Progenitor cell of endocrine pancreas (in vitro differentiated cells): ENCODE results near the gene TPCN2. TPM values are rescaled to one million over a fixed set of nuclear protein-coding genes. Genes with fewer than 3 reads are reported as not detected.

Source experiments
- DNase-seq: peaks from one replicate; pipeline ENCODE4 v3.0.0; 2021; ENCODE audit warnings: low spot score; ENCODE audit not compliant: unreplicated experiment
- H3K27ac Mint-ChIP-seq: 2 replicates; pipeline ENCODE4 v1.8.0; 2021; ENCODE audit warnings: mild to moderate bottlenecking, moderate library complexity, mixed read lengths
- H3K27me3 Mint-ChIP-seq: 2 replicates; pipeline ENCODE4 v1.8.0; 2021; ENCODE audit warnings: mixed read lengths
- H3K36me3 Mint-ChIP-seq: 2 replicates; pipeline ENCODE4 v1.8.0; 2022; ENCODE audit warnings: mixed read lengths; ENCODE audit not compliant: insufficient read depth
- H3K4me1 Mint-ChIP-seq: 2 replicates; pipeline ENCODE4 v1.8.0; 2021; ENCODE audit warnings: low read depth, mixed read lengths
- H3K4me3 Mint-ChIP-seq: 2 replicates; pipeline ENCODE4 v1.8.0; 2021; ENCODE audit warnings: low read depth, mild to moderate bottlenecking, moderate library complexity, mixed read lengths
- H3K9me3 Mint-ChIP-seq: 2 replicates; pipeline ENCODE4 v1.8.0; 2021; ENCODE audit warnings: low read depth, mixed read lengths
- CTCF ChIP-seq: fragments of 200-600 bp; sonication (generic); IDR thresholded peaks from one replicate; pipeline ENCODE4 v1.5.0; 2021; ENCODE audit warnings: antibody characterized with exemption, mild to moderate bottlenecking; ENCODE audit not compliant: unreplicated experiment
- total RNA-seq: library from RNA; stranded (reverse); gene quantifications from 2 replicates; pipeline ENCODE4 v1.2.1, GENCODE V29; 2021

Gene TPCN2
- total RNA-seq, 1 donor from 2014 or later = 19.7 TPM

DNA sequence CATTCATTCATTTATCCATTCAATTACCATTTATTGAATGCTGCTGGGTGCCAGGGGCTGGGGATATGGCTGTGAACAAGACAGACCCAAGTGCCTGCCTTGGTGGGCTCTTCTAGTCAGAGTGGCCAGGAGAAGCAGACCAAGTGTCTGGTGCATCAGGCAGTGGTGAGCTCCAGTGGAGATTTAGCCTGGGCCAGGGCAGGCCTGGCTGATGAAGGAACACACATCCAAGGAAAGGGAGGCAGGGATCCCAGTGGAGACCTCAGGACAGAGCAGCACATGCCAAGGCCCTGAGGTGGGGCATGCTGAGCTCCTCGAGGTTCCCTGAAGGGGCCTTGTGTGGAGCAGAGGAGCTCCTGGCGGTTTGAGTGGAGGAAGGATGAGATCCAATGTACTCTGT lies 60.4 kb downstream of the TPCN2 start:
- no peak for TF ChIP-seq CTCF
- peaks cover 12% of the 10 kb centered on the region for H3K27me3 Mint-ChIP-seq
- H3K36me3 Mint-ChIP-seq = peaks cover 2% of the 10 kb centered on the region
- no peak overlapping the region for H3K4me3 Mint-ChIP-seq
- H3K27ac Mint-ChIP-seq = no peak overlapping the region
- H3K9me3 Mint-ChIP-seq = peaks cover 8% of the 10 kb centered on the region
- DNase-seq = no peak
- peaks cover 7% of the 10 kb centered on the region for H3K4me1 Mint-ChIP-seq

DNA sequence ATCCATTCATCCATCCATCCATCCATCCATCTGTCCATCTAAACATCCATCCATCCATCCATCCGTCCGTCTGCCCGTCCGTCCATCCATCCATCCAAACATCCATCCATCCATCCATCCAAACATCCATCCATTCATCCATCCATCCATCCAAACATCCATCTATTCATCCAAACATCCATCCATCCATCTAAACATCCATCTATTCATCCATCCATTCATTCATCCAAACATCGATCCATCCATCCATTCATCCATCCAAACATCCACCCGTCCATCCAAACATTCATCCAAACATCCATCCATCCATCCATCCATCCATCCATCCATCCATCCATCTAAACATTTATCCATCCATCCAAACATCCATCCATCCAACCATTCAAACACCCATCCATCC lies 61.7 kb downstream of the TPCN2 start:
- Mint-ChIP-seq H3K9me3 (peaks cover 8% of the 10 kb centered on the region), H3K36me3 (peaks cover 2% of the 10 kb centered on the region), H3K27me3 (peaks cover 12% of the 10 kb centered on the region), H3K4me3 (no peak overlapping the region), H3K4me1 (peaks cover 16% of the 10 kb centered on the region), H3K27ac (no peak overlapping the region)
- no peak for TF ChIP-seq CTCF
- DNase-seq = no peak

DNA sequence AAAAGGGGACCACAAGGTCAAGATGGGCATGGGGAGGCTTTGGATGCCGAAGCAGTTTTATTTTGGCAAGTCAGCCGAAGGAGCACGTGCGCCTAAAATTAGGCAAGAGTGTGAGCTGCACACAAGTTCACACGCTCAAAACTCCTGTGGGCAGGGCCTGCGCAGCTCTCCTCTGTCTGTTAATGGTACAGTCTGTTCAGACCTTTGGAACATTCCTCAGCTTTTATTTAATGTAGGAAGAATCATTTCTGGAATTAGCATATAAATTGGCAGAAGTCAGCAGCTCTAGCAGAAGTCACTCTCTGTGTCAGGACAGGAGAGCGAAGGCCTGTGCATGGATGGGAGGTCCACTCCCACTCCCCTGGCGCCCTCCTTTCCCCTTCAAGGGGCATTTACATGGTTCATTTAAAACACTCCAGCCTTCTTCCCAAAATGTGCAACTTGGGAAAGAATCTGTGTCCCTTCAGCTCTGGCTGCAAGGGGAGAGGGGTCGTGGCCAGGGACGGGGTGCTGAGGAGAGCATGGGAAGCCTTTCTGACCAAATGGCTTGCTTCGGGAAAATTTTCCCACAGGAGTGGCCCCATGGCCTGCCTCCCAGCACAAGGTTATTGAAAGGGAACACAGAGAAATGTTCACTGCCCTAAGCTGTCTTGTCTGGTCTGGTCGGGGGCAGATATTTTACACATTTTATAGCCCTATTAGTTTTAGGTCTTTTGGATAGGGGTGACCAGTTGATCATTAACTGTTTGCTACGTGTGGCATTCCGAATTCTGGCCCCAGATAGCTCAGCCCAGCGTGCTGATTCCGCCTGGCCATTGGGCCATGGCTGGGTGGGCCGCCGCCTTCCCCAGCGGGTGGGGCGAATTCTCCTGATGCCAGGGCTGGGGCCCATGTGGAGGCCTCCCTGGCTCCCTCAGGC lies 63.2 kb downstream of the TPCN2 start:
- H3K9me3 Mint-ChIP-seq = peaks cover 8% of the 10 kb centered on the region
- H3K4me1 Mint-ChIP-seq = peaks cover 13% of the 10 kb centered on the region
- peaks cover 12% of the 10 kb centered on the region for H3K27me3 Mint-ChIP-seq
- peaks cover 2% of the 10 kb centered on the region for H3K36me3 Mint-ChIP-seq
- no peak for TF ChIP-seq CTCF
- H3K27ac Mint-ChIP-seq = no peak overlapping the region
- DNase-seq = no peak
- no peak overlapping the region for H3K4me3 Mint-ChIP-seq

DNA sequence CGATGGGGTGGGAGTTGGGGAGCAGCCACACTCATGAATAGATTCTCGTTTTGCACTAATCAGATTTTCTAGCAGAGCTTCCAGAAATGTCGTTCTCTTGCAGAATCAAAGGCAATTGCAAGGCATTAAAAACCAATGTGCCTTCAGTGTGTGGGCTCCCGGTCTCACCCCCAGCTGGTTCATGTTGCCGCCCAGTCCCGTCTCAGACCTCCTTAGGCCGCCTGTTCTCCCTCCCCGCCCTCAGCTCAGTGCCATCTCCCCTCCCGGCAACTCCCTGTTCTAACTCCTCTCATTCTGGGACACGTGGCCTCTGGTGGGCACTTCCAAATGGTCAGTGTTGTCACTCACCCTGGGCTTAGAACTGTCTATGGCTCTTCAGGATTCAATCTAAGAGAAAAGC lies 64.5 kb downstream of the TPCN2 start:
- peaks cover 19% of the 10 kb centered on the region for H3K27me3 Mint-ChIP-seq
- no peak overlapping the region for H3K27ac Mint-ChIP-seq
- peaks cover 8% of the 10 kb centered on the region for H3K9me3 Mint-ChIP-seq
- H3K4me3 Mint-ChIP-seq = no peak overlapping the region
- H3K4me1 Mint-ChIP-seq = peaks cover 13% of the 10 kb centered on the region
- no peak for DNase-seq
- peaks cover 2% of the 10 kb centered on the region for H3K36me3 Mint-ChIP-seq
- TF ChIP-seq CTCF = no peak

DNA sequence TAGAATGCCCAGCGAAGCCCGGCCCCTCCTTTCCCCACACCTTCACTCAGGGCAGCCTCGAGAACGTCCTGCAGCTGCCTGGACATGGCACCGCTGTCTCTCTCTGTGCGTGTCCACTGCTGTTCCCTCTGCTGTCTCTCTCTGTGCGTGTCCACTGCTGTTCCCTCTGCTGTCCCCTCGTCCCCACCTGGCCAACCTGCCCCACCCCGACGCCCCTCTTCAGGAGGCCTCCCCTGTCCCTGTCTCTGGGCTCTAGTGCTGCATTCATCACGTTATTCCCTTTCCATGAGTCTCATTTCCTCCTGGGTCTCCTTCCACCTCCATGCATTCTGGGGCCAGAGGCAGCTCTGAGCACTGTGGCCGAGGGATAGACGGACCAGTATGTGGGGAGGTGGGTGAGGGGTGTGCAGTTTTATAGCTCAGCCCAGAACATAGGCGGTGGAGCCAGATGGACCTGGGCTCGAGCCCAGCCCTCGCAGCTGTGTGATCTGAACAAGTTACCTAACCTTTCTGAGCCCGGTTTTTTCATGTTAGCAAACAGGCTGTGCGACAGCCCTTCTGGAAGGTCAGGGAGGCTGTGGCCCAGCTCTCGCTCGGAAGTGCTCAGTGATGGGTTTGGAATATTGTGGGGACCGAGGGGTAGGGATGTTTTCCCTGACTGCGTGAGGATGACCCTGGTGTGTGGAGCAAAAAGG lies 65.1 kb downstream of the TPCN2 start:
- Mint-ChIP-seq H3K4me1 (peaks cover 13% of the 10 kb centered on the region), H3K4me3 (no peak overlapping the region), H3K9me3 (peaks cover 8% of the 10 kb centered on the region), H3K27me3 (peaks cover 19% of the 10 kb centered on the region), H3K36me3 (peaks cover 2% of the 10 kb centered on the region), H3K27ac (no peak overlapping the region)
- DNase-seq = no peak
- no peak for TF ChIP-seq CTCF
